NCI-H774 (cell line): ENCODE data around the gene CCDC192.
"Not testable (repeated sequence)": the region's sequence is repeated elsewhere in the genome, so short reads cannot be mapped to it uniquely, and the experiment has no call there.

ENCODE experiments used
- DNase-seq: peaks from one replicate; lab custom pipeline; 2025; lab: John Stamatoyannopoulos, UW

Gene CCDC192

DNA sequence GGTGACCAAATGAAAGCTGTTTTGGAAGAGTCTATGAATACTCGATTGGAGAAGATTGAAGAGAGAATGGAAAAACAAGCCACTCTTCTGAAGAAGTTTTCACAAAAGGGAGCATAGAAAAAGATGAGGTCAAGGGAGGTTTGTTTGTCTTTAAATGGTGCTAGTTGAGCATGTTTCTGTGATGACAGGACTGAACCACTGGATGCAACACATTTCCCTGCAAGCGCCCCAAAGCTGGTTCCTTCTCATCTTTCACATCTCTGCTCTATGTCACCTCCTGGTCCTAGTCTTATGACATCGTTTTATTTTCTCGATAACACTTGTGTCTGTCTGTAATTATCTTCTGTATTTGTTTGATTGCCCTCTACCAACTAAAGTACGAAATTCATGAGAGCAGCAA is 3.8 kb upstream of the CCDC192 start:
- DNase-seq: no peak

DNA sequence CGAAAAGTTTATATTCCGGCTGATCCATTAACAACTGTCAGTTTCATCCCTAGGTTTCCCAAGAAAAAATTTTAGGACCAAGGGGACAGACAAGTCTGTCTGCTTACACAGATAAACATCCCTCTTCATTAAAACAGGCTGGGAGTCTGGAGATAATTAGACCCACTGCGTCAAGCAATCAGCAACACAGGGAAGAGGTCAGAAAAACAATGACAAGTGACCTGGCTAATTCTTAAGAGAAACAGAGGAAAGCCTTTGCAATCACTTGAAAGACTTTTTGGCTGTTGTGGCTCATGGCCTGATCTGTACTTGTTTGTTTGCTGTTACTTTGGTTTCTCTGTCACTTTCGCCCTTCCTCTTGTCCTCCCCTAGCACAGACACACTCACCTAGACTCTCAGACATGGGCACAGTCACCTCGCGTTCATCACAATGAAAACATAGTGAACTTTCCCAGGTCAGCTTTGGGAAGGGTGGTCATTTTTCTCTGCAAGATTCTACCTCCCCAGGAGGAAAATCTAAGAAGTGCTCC is 2.9 kb upstream of the CCDC192 start:
- DNase-seq: no peak

DNA sequence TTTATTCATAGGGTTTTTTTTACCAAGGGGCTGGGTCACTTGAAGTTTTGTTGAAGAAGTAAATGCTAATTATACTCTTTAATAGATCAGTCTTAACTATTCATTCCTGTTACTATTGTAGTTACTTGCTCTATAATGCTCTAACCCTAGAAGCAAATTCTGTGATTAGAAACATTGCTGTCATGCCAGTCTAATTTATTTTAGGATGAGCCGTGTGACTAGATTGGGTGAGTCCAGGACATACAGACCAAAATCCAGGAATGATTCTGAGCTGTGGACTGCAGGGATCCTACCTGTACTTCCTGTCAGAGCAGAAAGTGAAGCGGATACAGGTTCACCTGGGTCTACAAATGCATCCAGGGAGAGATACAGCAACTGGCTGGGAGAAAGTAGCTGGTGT is 757 bp upstream of the CCDC192 start:
- DNase-seq: no peak

DNA sequence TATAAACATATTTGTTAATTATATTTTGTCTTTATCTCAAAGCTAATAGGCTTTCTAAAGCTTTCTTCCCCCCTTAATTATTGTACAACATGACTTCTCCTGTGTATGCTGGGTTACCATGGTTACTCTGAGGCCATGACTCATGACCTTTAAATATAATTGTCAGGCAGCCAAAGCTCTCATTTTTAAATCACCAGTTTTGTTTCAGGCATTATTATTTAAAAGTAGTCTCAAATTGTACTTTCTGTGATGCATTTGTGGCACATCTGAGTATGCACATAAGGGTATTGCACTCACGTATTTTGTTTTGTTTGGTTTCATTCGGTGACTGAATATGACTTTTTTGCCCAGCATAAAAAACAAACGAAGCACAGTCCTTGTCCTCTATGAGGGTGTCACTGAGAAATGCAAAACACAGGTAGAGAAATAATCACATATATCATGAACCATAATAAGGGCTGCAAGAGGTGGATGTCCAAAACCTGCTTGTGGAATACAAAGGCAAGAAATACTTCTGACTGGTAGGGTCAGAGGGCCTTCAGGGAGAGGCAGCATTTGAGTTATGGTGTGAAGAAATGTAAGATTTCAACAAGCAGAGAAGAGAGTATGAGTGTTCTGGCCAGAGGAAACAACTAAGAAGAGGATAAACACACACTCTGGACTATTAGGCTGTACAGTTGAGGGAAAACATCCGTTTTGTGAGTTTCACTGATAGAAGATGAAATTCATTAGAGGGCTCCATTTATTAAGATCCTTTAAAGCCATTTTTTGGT is 2.1 kb downstream of the CCDC192 start:
- DNase-seq: peak; percentile 18

DNA sequence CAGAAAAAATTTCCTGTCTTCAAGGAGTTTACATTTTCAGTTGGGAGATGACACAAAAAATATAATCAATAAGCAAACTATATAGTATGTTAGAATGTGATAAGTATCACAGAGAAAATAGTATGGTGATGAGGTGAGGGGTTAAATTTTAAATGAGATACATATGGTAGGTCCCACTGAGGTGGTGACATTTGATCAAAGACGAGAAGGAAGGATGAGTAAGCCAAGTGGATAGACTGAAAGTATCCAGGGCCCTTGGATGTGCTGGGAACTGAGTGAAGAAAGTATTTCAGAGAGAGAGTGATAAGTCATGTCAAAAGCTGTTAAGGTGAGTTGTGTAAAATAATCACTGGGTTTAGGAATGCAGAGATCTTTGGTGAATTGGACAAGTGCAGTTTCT is 3.5 kb downstream of the CCDC192 start:
- DNase-seq: no peak

DNA sequence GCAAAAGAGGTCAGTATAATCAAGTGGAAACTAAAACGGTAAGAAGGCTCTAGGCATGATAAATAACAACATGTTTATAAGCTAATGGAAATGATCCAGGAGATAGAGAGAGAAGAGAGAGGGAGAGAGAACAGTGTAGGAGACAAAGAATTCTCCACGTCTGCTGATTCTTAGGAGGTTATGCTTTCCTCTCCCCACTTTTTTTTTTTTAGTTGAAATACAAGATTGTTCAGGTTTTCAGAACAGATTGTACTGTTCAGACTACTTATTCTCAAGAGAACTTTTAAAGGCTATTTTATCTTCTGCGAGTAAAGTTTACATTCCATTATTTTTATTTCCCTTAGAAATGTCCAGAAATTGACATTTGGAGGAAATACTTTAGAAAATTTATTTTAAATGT is 4.0 kb downstream of the CCDC192 start:
- no peak for DNase-seq

DNA sequence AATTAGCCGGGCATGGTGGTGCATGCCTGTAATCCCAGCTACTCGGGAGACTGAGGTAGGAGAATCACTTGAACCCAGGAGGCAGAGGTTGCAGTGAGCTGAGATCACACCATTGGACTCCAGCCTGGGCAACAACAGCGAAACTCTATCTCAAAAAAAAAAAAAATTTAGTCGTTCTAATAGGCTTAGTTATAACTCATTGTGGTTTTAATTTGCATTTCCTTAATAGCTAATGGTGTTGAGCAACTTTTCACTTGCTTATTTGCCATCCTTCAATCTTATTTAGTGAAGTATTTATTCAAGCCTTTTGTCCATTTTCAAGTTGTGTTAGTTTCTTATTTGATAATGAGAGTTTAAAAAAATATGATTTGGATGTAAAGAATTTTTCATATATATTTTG is 9.9 kb downstream of the CCDC192 start:
- not testable (repeated sequence) for DNase-seq

DNA sequence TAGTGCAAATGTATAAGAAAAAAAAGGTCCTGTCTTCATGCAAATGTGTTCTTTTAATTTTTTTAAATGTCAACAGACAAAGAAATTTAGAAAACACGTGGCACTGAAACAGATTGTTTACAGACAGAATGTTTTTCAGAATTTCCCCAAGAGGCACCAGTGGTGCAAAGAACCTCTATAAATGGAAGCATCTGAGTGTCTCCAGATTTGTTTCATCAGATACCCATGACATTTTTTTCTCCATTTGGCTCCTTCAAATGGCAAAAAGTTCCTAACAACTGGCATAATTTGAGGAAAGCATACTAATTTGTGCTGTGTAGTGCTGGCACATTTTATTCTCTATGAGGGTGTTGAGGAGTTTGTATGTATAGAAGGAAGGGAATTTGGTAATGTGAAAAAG is 15.0 kb downstream of the CCDC192 start:
- DNase-seq: no peak

DNA sequence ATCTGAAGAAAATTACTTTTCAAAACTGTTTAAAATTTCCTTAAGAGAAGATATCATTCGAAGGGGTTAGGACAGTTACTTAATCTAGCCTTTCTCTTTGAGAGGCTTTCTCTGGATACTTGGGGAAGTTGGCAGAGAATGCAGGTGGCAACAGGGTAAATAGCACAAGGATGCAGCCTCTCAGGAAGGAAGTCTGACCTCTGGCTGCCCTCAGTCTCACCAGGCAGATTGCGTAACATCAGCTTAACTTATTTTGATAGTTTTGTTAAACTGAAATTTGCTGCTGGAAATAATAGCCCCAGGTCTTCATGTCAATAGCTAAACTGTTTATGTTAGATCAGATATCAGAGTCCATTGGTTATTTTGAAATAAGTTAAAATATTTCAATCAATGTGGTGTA is 20.4 kb downstream of the CCDC192 start:
- no peak for DNase-seq

DNA sequence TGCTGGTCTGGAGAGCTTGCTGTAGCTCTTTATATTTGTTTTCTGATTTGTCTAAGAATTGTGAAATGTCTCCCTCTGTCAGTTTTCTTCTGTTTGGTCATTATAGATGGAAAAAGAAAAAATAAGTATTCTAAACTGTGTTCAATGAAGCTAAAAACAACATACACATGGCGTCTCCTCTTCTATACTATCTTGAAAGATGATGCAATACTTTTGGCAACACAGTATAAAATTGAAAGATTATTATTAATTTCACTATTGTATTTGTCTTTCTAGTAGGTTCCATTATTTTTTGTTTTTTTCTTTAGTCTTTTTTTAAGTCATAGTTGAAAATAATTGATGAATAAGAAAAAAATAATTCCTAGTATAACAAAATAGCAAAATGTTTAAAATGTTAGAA is 22.5 kb downstream of the CCDC192 start:
- DNase-seq: no peak

DNA sequence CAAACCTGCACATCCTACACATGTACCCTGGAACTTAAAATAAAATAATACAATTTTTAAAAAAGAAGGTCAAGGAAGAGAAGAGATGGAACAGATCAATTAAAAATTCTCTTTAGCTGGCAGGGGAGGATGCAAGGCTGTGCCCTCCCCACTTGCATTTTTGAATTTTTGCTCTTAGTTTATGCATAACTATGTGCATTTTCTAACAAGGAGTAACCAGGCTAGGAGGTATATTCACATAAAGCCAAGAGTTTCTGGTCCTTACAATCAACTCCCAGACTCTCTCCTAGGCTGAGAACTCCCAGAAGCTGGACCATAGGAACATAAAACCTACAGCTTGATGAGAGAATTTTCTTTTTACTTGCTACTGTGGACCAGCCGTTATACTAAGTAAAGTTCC is 29.8 kb downstream of the CCDC192 start:
- DNase-seq: no peak

DNA sequence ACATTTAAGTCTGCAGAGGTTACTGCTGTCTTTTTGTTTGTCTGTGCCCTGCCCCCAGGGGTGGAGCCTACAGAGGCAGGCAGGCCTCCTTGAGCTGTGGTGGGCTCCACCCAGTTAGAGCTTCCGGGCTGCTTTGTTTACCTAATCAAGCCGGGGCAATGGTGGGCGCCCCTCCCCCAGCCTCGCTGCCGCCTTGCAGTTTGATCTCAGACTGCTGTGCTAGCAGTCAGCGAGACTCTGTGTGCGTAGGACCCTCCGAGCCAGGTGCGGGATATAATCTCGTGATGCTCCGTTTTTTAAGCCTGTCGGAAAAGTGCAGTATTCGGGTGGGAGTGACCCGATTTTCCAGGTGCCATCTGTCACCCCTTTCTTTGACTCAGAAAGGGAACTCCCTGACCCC is 36.2 kb downstream of the CCDC192 start:
- DNase-seq: not testable (repeated sequence)

DNA sequence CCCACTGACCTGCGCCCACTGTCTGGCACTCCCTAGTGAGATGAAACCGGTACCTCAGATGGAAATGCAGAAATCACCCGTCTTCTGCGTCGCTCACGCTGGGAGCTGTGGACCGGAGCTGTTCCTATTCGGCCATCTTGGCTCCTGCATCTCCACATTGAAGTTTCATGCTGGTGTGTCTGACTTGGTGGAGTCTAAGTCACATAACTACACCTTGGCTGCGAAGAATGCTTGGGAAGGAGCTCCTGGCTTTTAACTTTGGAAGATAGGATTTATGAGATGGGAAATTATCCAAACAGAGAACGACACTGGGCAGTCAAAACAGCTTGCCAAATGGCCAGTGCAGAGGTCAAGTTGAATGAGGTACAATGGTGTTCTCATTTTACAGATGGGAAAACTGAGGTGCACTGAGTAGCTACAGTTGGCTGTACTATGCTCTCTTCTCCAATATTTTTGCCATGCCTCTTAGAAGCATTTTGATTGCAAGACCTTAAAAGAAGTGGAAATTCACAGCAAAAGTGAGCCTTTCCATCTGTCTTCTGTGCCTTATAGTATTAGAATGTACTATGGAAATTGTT is 36.7 kb downstream of the CCDC192 start:
- DNase-seq: no peak

DNA sequence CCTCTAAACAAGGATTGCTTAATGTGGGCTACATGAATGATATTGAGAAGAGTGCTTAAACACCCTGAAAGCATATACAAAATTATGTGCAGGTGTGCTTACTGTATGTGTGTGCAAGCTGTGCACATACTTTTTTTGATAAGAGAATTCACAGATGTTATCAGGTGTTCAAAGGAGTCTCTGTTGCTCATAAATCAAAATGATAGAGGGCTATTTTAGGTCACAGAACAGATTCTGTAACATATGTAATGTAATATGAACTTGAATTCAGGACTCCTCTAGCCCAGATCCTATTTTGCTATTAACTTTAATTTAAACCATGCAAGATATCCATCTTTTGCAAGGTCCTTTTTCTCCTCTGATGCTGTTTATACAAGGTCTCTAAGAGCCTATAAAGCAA is 38.2 kb downstream of the CCDC192 start:
- DNase-seq: no peak

DNA sequence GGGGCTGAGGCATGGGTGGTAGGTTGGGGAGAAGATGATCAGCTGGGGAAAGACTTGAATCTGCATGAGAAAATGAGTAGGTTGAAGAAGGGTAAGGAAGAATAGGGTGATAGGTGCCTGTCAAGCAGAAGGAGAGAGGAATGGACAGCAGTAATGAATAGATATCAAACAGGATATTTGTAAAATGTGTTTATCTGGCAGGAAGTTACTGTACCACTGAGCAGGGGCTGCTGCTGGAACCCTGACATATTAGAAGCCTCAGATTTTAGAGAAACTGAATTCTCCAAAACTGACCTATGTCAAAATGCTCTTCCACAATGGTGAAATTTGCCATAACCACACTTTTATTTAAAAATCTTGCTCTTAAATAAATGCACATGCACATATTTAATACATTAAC is 41.0 kb downstream of the CCDC192 start:
- DNase-seq: no peak

DNA sequence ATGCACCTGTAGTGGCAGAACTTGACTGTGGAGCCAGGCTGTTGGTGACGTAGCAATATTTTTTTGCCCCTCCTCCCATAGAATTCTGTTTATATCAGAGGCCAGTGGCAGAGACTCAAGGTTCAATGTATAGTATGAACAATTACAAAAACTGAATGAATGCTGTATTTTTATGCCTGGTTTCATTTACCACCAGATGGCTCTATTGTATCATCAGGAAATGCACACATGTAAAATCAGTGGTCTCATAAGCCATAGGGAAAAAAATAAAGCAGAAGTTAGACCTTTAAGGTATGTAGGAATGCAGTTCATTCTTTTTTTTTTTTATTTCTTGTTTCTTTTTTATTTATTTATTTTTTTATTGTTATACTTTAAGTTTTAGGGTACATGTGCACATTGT is 43.6 kb downstream of the CCDC192 start:
- DNase-seq: no peak

DNA sequence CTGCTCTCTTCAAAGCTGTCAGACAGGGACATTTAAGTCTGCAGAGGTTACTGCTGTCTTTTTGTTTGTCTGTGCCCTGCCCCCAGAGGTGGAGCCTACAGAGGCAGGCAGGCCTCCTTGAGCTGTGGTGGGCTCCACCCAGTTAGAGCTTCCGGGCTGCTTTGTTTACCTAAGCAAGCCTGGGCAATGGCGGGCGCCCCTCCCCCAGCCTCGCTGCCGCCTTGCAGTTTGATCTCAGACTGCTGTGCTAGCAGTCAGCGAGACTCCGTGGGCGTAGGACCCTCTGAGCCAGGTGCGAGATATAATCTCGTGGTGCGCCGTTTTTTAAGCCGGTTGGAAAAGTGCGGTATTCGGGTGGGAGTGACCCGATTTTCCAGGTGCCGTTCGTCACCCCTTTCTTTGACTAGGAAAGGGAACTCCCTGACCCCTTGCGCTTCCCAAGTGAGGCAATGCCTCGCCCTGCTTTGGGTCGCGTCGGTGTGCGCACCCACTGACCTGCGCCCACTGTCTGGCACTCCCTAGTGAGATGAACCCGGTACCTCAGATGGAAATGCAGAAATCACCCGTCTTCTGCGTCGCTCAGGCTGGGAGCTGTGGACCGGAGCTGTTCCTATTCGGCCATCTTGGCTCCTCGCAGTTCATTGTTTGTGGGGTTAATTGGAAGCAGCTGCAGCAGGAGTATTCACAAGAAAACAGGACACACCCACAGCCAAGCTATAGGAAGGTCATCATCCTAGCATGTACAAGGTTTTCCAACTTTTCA is 49.5 kb downstream of the CCDC192 start:
- DNase-seq: not testable (repeated sequence)

DNA sequence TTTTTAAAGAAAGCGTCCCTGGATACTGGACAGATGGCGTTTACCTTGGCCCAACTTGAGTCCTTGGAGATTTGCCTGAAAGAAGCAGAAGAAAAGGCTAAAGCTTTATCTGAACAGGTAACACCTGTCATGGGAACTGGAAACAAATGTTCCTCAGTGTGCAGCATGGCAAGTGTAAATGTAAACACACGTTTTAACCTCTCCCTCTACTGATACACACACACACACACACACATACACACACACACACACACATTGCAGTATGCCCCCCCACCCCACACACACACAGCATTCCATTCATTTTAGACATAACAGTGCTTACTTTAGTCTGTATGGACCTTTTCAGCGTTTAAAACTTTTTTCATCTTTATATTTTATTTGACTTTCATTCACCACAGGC is 51.1 kb downstream of the CCDC192 start:
- no peak for DNase-seq

DNA sequence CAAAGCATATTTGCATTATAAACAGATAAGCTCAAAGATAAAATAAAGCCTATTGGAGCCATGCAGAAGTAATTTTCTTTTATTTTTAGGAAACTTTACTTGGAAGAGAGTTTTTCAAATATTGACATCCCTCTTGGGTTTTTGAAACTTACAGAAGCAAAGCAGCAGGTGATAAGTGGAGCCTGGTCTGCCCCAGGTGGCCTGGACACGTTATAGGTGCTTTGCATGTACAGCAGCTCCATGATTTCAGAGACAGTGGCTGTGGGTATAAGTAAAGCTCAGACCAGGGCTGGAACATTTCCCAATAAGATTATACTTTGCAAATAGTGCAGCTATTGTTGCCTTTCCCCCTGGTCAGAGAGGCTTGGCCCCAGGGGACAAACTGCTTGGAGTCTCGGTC is 51.5 kb downstream of the CCDC192 start:
- DNase-seq: no peak

DNA sequence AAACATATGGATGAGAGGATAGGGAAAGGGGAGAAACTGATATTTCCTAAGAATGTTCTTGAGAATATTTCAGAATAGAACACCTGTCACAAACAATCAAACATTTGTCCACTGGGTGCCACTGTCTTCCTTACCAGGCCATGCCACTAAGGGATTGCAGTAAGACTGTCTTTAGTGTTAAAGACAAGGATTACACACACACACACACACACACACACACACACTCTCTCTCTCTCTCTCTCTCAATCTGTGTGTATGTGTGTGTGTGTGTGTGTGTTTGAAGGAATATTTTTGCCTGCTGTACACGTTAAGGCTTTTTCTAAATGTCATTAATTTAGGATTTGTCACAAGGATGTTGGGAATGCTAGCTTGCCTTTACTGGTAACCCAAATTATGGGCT is 54.4 kb downstream of the CCDC192 start:
- DNase-seq: peak; percentile 18

DNA sequence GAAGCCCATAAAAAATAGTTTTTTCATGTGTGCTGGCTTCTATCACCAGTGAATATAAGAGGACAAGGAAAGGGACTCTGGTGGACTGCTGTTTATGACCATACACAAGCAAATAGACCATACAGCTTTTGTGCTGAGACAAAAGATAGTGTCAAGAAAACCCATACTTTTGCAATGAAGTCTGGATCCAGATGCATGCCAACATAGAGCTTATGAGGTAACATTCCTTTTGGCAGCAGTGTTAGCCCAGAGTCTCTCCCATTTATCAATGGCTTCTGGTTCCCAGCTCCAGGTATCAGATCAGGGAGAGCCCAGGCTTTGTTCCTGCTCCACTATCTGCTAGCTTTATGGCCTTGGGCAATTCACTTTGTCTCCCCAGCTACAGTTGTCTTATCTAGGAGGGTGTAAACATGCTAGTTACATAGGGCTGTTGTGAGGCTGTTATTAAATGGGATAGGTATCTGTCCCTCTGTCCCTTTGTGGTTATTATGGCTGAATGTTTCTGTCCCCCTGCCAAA is 55.6 kb downstream of the CCDC192 start:
- DNase-seq: no peak

DNA sequence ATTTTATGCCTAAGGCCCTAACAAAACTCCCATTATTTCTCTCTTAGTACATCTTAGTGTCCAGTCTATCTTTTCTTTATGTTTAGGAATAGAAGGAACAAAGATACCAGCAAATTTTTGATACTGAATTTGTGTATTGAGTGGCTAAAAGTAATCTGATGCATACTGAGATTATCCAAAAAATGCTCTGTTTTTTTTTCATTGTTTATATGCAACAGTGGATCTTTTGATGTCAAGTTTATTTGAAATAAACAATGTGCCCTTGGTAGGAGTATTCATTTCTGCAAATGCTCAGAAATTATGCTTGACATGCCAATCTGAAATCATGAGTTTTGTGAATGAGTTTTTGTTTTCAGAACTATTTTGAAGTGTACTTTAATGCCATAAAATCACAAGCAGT is 58.7 kb downstream of the CCDC192 start:
- no peak for DNase-seq

DNA sequence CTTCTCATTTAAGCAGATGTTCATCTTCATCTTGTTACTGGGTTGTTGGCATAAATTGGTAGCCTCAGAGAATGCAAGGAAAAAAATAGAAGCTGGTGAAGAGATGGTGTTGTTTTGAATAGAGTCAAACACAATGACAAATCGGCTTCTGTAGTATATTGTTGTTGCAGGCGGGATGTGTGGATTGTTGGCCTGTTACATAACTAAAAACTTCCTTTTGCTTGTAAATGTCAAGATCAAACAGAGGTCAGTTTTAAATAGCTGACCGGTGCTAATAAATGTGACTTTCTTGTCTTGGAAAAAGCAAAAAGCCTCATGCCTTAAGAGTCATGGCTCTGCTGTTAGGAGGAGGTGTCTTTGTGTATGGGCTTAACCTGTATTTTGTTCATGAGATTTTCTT is 59.2 kb downstream of the CCDC192 start:
- DNase-seq: no peak
